ENCODE results near the gene ZNF622.

- TF ChIP-seq TAF1 (IDR thresholded peaks at IDR 0.05; ENCODE audit: low read depth, low read length), result no peak
- no peak for TF ChIP-seq POLR2A (IDR thresholded peaks at IDR 0.05; ENCODE audit: low read depth, low read length)
Observed at GRCh38 chr5:16477541-16477940, 11.9 kb upstream of the ZNF622 start.

All from GM12891 (cell line).